GM23338 (cell line): ENCODE measurements around the gene C1QTNF8. TPM values are rescaled to one million over a fixed set of nuclear protein-coding genes. Genes with fewer than 3 reads are reported as not detected.

ENCODE experiments used
- ATAC-seq: fragments of 200-7000 bp; cut with Tn5 transposase; 3 replicates; pipeline ENCODE4 v1.9.1; 2020
- DNase-seq: peaks from one replicate; pipeline ENCODE4 v3.0.0-alpha.2; 2015; ENCODE audit warnings: low spot score
- H2AFZ ChIP-seq: fragments of 200-600 bp; sonication (generic); 2 replicates; pipeline ENCODE4 v1.8.0; 2016; ENCODE audit warnings: antibody characterized with exemption, mild to moderate bottlenecking, moderate library complexity
- H3F3A ChIP-seq: fragments of 200-600 bp; sonication (generic); replicated peaks from 2 replicates; pipeline ENCODE4 v1.8.0; 2017; ENCODE audit warnings: antibody characterized with exemption, mixed run types, low read depth
- H3K27ac ChIP-seq: fragments of 200-600 bp; sonication (generic); 2 replicates; pipeline ENCODE4 v1.6.1; 2016; ENCODE audit warnings: low read depth
- H3K27me3 ChIP-seq: fragments of 200-600 bp; sonication (generic); 2 replicates; pipeline ENCODE4 v1.8.0; 2016; ENCODE audit warnings: mild to moderate bottlenecking, mixed run types, moderate library complexity; ENCODE audit not compliant: insufficient read depth
- H3K36me3 ChIP-seq: fragments of 200-600 bp; sonication (generic); 2 replicates; pipeline ENCODE4 v1.8.0; 2016; ENCODE audit warnings: mild to moderate bottlenecking; ENCODE audit not compliant: insufficient read depth
- H3K4me1 ChIP-seq: fragments of 200-600 bp; sonication (generic); 2 replicates; pipeline ENCODE4 v1.8.0; 2016; ENCODE audit warnings: mild to moderate bottlenecking, moderate library complexity; ENCODE audit not compliant: insufficient read depth
- H3K4me2 ChIP-seq: fragments of 200-600 bp; sonication (generic); 2 replicates; pipeline ENCODE4 v1.7.1; 2017; ENCODE audit warnings: mixed run types
- H3K4me3 ChIP-seq: fragments of 200-600 bp; sonication (generic); 2 replicates; pipeline ENCODE4 v1.6.1; 2016; ENCODE audit warnings: mixed run types
- H3K79me2 ChIP-seq: fragments of 200-600 bp; sonication (generic); replicated peaks from 2 replicates; pipeline ENCODE4 v1.8.0; 2017; ENCODE audit warnings: mild to moderate bottlenecking; ENCODE audit not compliant: insufficient read depth
- H3K9me2 ChIP-seq: fragments of 200-600 bp; sonication (generic); 2 replicates; pipeline ENCODE4 v1.8.0; 2017; ENCODE audit not compliant: insufficient read depth
- H4K20me1 ChIP-seq: fragments of 200-600 bp; sonication (generic); replicated peaks from 2 replicates; pipeline ENCODE4 v1.8.0; 2017; ENCODE audit warnings: mild to moderate bottlenecking; ENCODE audit not compliant: insufficient read depth
- H3K27ac Mint-ChIP-seq: 2 replicates; pipeline ENCODE4 v1.8.0; 2020; ENCODE audit warnings: inconsistent platforms, mild to moderate bottlenecking, moderate library complexity, mixed read lengths
- H3K27me3 Mint-ChIP-seq: 3 replicates; pipeline ENCODE4 v1.8.0; 2022; ENCODE audit warnings: low read depth, mild to moderate bottlenecking, moderate library complexity, mixed read lengths, inconsistent platforms; ENCODE audit not compliant: insufficient read depth, poor library complexity
- H3K36me3 Mint-ChIP-seq: 3 replicates; pipeline ENCODE4 v1.8.0; 2021; ENCODE audit warnings: low read depth, mild to moderate bottlenecking, inconsistent platforms, moderate library complexity, mixed read lengths
- H3K4me1 Mint-ChIP-seq: 3 replicates; pipeline ENCODE4 v1.8.0; 2020; ENCODE audit warnings: mild to moderate bottlenecking, inconsistent platforms, mixed read lengths
- H3K4me3 Mint-ChIP-seq: 3 replicates; pipeline ENCODE4 v1.8.0; 2021; ENCODE audit warnings: moderate library complexity, mild to moderate bottlenecking, inconsistent platforms, mixed read lengths
- H3K9me3 Mint-ChIP-seq: 3 replicates; pipeline ENCODE4 v1.8.0; 2020; ENCODE audit warnings: moderate library complexity, mild to moderate bottlenecking, inconsistent platforms, mixed read lengths
- CTCF ChIP-seq, 2 experiments: fragments of 200-600 bp in 1 of 2; sonication (generic) in 1 of 2; conservative IDR thresholded peaks; 2 replicates each; pipeline versions ENCODE4 v1.5.1 to v1.6.1; 2016 to 2017; ENCODE audit warnings: antibody characterized with exemption in 2 of 2, low read depth in 2 of 2, mild to moderate bottlenecking in 2 of 2, moderate library complexity in 1 of 2
- EZH2phosphoT487 ChIP-seq: fragments of 200-600 bp; sonication (generic); IDR thresholded peaks from one replicate; pipeline ENCODE4 v1.8.1; 2018; ENCODE audit warnings: antibody characterized with exemption; ENCODE audit not compliant: unreplicated experiment
- POLR2AphosphoS5 ChIP-seq: IDR thresholded peaks from 2 replicates; pipeline ENCODE4 v1.6.1; 2016; ENCODE audit warnings: antibody characterized with exemption, low read depth
- REST ChIP-seq: IDR thresholded peaks from one replicate; pipeline ENCODE4 v1.6.1; 2018; ENCODE audit warnings: antibody characterized with exemption; ENCODE audit not compliant: unreplicated experiment
- ZNF331 ChIP-seq: fragments of 250-450 bp; sonication (Bioruptor Pico); IDR thresholded peaks from 2 replicates; pipeline ENCODE4 v1.5.0; 2020; ENCODE audit warnings: low read depth, mild to moderate bottlenecking, moderate library complexity
- ZNF462 ChIP-seq: fragments of 250-450 bp; sonication (Bioruptor Pico); IDR thresholded peaks from 2 replicates; pipeline ENCODE4 v1.5.0; 2020; ENCODE audit warnings: mild to moderate bottlenecking, moderate library complexity
- polyA plus RNA-seq: library from polyadenylated mRNA; unstranded; fragments of >200 nt; fragmentation: Nextera tagmentation; extraction: Ambion mirVana; gene quantifications from 2 replicates; pipeline ENCODE4 v1.2.1, GENCODE V29; 2016
- total RNA-seq: library from RNA; depleted of rRNA; stranded (reverse); fragments of >200 nt; shearing (Covaris generic); gene quantifications from 2 replicates; pipeline ENCODE4 v1.2.3, GENCODE V29; 2014
- TF ChIP-seq, protein P1 (sequence below): IDR thresholded peaks from 2 replicates; pipeline ENCODE4 v1.6.1; 2016; ENCODE audit warnings: antibody characterized with exemption

The C1QTNF8 gene
- total and polyA plus RNA-seq, 2 experiments from 2014 or later: not detected

GRCh38 chr16:1044460-1045309 lies 51.4 kb downstream of the C1QTNF8 start:
- Mint-ChIP-seq H3K27ac (no peak overlapping the region), H3K27me3 (peaks cover 5% of the 10 kb centered on the region), H3K9me3 (peaks cover 3% of the 10 kb centered on the region), H3K4me1 (no peaks in the 10 kb centered on the region; the same call in 2 of the 3 replicates), H3K4me3 (no peak overlapping the region), H3K36me3 (peaks cover 3% of the 10 kb centered on the region; the same call in 1 of the 3 replicates)
- Histone ChIP-seq H3K27ac (no peak overlapping the region), H3K4me1 (no peaks in the 10 kb centered on the region; the same call in 1 of the 2 replicates), H3K9me2 (no peaks in the 10 kb centered on the region), H2AFZ (0 out of 2 replicates have a peak overlapping the region, but pooled peaks have one; percentile 23), H3F3A (no peaks in the 10 kb centered on the region), H3K36me3 (no peaks in the 10 kb centered on the region), H3K79me2 (no peaks in the 10 kb centered on the region), H3K27me3 (no peaks in the 10 kb centered on the region), H3K4me2 (no peak overlapping the region), H4K20me1 (no peaks in the 10 kb centered on the region), H3K4me3 (no peak overlapping the region)
- TF ChIP-seq ZNF462 (CRISPR knock-in tag): no peak
- no peak for TF ChIP-seq EZH2phosphoT487
- TF ChIP-seq ZNF331 (CRISPR knock-in tag): no peak
- TF ChIP-seq, protein P1, sequence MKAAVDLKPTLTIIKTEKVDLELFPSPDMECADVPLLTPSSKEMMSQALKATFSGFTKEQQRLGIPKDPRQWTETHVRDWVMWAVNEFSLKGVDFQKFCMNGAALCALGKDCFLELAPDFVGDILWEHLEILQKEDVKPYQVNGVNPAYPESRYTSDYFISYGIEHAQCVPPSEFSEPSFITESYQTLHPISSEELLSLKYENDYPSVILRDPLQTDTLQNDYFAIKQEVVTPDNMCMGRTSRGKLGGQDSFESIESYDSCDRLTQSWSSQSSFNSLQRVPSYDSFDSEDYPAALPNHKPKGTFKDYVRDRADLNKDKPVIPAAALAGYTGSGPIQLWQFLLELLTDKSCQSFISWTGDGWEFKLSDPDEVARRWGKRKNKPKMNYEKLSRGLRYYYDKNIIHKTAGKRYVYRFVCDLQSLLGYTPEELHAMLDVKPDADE: no peak
- TF ChIP-seq POLR2AphosphoS5: no peak
- TF ChIP-seq CTCF (conservative IDR thresholded peaks at IDR 0.05; ENCODE audit: low read depth in 2 of 2): no peak
- no peak for TF ChIP-seq REST
- ATAC-seq (peak; percentile 7), DNase-seq (no peak)
